ENCODE data around the gene CCDC88A. TPM values are rescaled to one million over a fixed set of nuclear protein-coding genes. Genes with fewer than 3 reads are reported as not detected.

Gene CCDC88A
- polyA plus RNA-seq, 1 experiment, result 18.7 TPM

- Histone ChIP-seq H3K4me3 (ENCODE audit: low read depth, low read length) (no peak overlapping the region), H3K36me3 (ENCODE audit: control insufficient read depth, insufficient read depth, low read length) (no peaks in the 10 kb centered on the region), H3K27me3 (ENCODE audit: control insufficient read depth, insufficient read depth, low read length) (no peaks in the 10 kb centered on the region)
- no peak for TF ChIP-seq CTCF (IDR thresholded peaks at IDR 0.05; ENCODE audit: insufficient read depth, low read depth, low read length)
- ChIA-PET POLR2A (interaction anchor here (0.6 kb wide), 1 partner anchor 15 kb away, joined by 3 read pairs; no protein-coding TSS in a partner anchor), CTCF (no interaction called here)
- no peak for DNase-seq (ENCODE audit: low read depth)
These were observed 88.9 kb downstream of the CCDC88A start for GRCh38 chr2:55330541-55331297.

- ChIA-PET POLR2A (no interaction called here), CTCF (interaction anchor here (1.0 kb wide), 1 partner anchor 10 kb away, joined by 4 read pairs; no protein-coding TSS in a partner anchor)
- Histone ChIP-seq H3K36me3 (ENCODE audit: control insufficient read depth, insufficient read depth, low read length) (no peaks in the 10 kb centered on the region), H3K4me3 (ENCODE audit: low read depth, low read length) (no peak overlapping the region), H3K27me3 (ENCODE audit: control insufficient read depth, insufficient read depth, low read length) (no peaks in the 10 kb centered on the region)
- no peak for TF ChIP-seq CTCF (IDR thresholded peaks at IDR 0.05; ENCODE audit: insufficient read depth, low read depth, low read length)
- DNase-seq (ENCODE audit: low read depth), result no peak
These were observed 92.0 kb downstream of the CCDC88A start for GRCh38 chr2:55327470-55328230.

GRCh38 chr2:55314985-55315384, 104.7 kb downstream of the CCDC88A start:
- DNase-seq (ENCODE audit: low read depth), result no peak
- TF ChIP-seq CTCF (IDR thresholded peaks at IDR 0.05; ENCODE audit: insufficient read depth, low read depth, low read length), result no peak
- CTCF ChIA-PET, result interaction anchor here (0.8 kb wide), 1 partner anchor 47 kb away, joined by 3 read pairs; no protein-coding TSS in a partner anchor
- H3K4me3 ChIP-seq (ENCODE audit: low read depth, low read length), result no peak overlapping the region
- H3K36me3 ChIP-seq (ENCODE audit: control insufficient read depth, insufficient read depth, low read length), result peaks cover 3% of the 10 kb centered on the region; the same call in 1 of the 2 replicates
- H3K27me3 ChIP-seq (ENCODE audit: control insufficient read depth, insufficient read depth, low read length), result no peaks in the 10 kb centered on the region
- POLR2A ChIA-PET, result interaction anchor here (0.6 kb wide), 1 partner anchor 16 kb away, joined by 3 read pairs; no protein-coding TSS in a partner anchor

- no peaks in the 10 kb centered on the region for H3K27me3 ChIP-seq (ENCODE audit: control insufficient read depth, insufficient read depth, low read length)
- CTCF ChIA-PET, result interaction anchor here (1.0 kb wide), 1 partner anchor 25 kb away, joined by 4 read pairs; no protein-coding TSS in a partner anchor
- TF ChIP-seq CTCF (IDR thresholded peaks at IDR 0.05; ENCODE audit: insufficient read depth, low read depth, low read length), result peak; percentile 30
- H3K4me3 ChIP-seq (ENCODE audit: low read depth, low read length), result no peak overlapping the region
- H3K36me3 ChIP-seq (ENCODE audit: control insufficient read depth, insufficient read depth, low read length), result peaks cover 3% of the 10 kb centered on the region; the same call in 1 of the 2 replicates
- no peak for DNase-seq (ENCODE audit: low read depth)
- POLR2A ChIA-PET, result no interaction called here
These were observed 108.2 kb downstream of the CCDC88A start for GRCh38 chr2:55311444-55311870.

GRCh38 chr2:55309446-55309845, 110.2 kb downstream of the CCDC88A start:
- no peak for TF ChIP-seq CTCF (IDR thresholded peaks at IDR 0.05; ENCODE audit: insufficient read depth, low read depth, low read length)
- Histone ChIP-seq H3K4me3 (ENCODE audit: low read depth, low read length) (no peak overlapping the region), H3K36me3 (ENCODE audit: control insufficient read depth, insufficient read depth, low read length) (peaks cover 1% of the 10 kb centered on the region; the same call in 1 of the 2 replicates), H3K27me3 (ENCODE audit: control insufficient read depth, insufficient read depth, low read length) (no peaks in the 10 kb centered on the region)
- ChIA-PET CTCF (no interaction called here), POLR2A (no interaction called here)
- peak; percentile 11 for DNase-seq (ENCODE audit: low read depth)
